ENCODE data around the gene MICA.

MICA gene

DNA sequence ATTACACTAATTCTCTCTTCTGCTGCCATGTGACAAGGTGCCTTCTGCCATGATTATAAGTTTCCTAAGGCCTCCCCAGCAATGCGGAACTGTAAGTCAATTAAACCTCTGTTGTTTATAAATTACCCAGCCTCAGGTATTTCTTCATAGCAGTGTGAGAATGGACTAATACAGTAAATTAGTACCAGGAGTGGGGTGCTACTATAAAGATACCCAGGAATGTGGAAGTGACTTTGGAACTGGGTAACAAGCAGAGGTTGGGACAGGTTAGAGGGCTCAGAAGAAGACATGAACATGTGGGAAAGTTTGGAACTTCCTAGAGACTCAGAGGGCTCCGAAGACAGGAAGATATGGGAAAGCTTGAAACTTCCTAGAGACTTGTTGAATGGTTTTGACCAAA lies 34.8 kb downstream of the MICA start:
- Histone ChIP-seq H3K36me3 (ENCODE audit: control insufficient read depth in 2 of 2, insufficient read depth in 1 of 2, low read length in 2 of 2) (no peaks in the 10 kb centered on the region), H3K4me1 (ENCODE audit: control insufficient read depth, insufficient read depth, low read length) (no peaks in the 10 kb centered on the region), H3K27ac (ENCODE audit: extremely low read depth, low read depth, low read length) (no peak overlapping the region), H3K9me3 (ENCODE audit: control insufficient read depth, insufficient read depth, low read depth, low read length) (no peaks in the 10 kb centered on the region), H3K4me3 (ENCODE audit: low read depth, low read length) (no peak overlapping the region)
- TF ChIP-seq SCRT2 (tag by site-specific recombination; IDR thresholded peaks at IDR 0.05) = peak; percentile 67; the same call in 1 of the 2 replicates
- TF ChIP-seq, protein P1, sequence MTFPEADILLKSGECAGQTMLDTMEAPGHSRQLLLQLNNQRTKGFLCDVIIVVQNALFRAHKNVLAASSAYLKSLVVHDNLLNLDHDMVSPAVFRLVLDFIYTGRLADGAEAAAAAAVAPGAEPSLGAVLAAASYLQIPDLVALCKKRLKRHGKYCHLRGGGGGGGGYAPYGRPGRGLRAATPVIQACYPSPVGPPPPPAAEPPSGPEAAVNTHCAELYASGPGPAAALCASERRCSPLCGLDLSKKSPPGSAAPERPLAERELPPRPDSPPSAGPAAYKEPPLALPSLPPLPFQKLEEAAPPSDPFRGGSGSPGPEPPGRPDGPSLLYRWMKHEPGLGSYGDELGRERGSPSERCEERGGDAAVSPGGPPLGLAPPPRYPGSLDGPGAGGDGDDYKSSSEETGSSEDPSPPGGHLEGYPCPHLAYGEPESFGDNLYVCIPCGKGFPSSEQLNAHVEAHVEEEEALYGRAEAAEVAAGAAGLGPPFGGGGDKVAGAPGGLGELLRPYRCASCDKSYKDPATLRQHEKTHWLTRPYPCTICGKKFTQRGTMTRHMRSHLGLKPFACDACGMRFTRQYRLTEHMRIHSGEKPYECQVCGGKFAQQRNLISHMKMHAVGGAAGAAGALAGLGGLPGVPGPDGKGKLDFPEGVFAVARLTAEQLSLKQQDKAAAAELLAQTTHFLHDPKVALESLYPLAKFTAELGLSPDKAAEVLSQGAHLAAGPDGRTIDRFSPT (tag by site-specific recombination; IDR thresholded peaks at IDR 0.05) = no peak
- TF ChIP-seq ZNF707 (tag by site-specific recombination; IDR thresholded peaks at IDR 0.05) = peak; percentile 99
- TF ChIP-seq ZNF529 (tag by site-specific recombination; IDR thresholded peaks at IDR 0.05; ENCODE audit: insufficient replicate concordance) = no peak
- TF ChIP-seq, protein P2, sequence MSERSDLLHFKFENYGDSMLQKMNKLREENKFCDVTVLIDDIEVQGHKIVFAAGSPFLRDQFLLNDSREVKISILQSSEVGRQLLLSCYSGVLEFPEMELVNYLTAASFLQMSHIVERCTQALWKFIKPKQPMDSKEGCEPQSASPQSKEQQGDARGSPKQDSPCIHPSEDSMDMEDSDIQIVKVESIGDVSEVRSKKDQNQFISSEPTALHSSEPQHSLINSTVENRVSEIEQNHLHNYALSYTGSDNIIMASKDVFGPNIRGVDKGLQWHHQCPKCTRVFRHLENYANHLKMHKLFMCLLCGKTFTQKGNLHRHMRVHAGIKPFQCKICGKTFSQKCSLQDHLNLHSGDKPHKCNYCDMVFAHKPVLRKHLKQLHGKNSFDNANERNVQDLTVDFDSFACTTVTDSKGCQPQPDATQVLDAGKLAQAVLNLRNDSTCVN (tag by site-specific recombination; optimal IDR thresholded peaks at IDR 0.05) = no peak
- POLR2A ChIA-PET = no interaction called here
- CTCF ChIA-PET = interaction anchor here (0.7 to 2.8 kb wide), 2 partner anchors 34 to 39 kb away, joined by 4 to 25 read pairs; no protein-coding TSS in a partner anchor

GRCh38 chr6:31438677-31439076 lies 35.3 kb downstream of the MICA start:
- POLR2A ChIA-PET = no interaction called here
- no peaks in the 10 kb centered on the region for H3K9me3 ChIP-seq (ENCODE audit: control insufficient read depth, insufficient read depth, low read depth, low read length)
- H3K4me1 ChIP-seq (ENCODE audit: control insufficient read depth, insufficient read depth, low read length) = no peaks in the 10 kb centered on the region
- CTCF ChIA-PET = interaction anchor here (0.6 to 2.8 kb wide), 4 partner anchors 28 to 43 kb away, joined by 4 to 25 read pairs (median 4); no protein-coding TSS in a partner anchor
- no peak overlapping the region for H3K4me3 ChIP-seq (ENCODE audit: low read depth, low read length)
- TF ChIP-seq ZNF785 (tag by site-specific recombination; IDR thresholded peaks at IDR 0.05) (no peak), PRDM2 (tag by site-specific recombination; IDR thresholded peaks at IDR 0.05; ENCODE audit: borderline replicate concordance) (no peak), ZNF23 (tag by site-specific recombination; IDR thresholded peaks at IDR 0.05; ENCODE audit: borderline replicate concordance) (no peak), WT1 (tag by site-specific recombination; IDR thresholded peaks at IDR 0.05) (no peak)
- no peaks in the 10 kb centered on the region for H3K36me3 ChIP-seq (ENCODE audit: control insufficient read depth in 2 of 2, insufficient read depth in 1 of 2, low read length in 2 of 2)
- no peak overlapping the region for H3K27ac ChIP-seq (ENCODE audit: extremely low read depth, low read depth, low read length)

DNA sequence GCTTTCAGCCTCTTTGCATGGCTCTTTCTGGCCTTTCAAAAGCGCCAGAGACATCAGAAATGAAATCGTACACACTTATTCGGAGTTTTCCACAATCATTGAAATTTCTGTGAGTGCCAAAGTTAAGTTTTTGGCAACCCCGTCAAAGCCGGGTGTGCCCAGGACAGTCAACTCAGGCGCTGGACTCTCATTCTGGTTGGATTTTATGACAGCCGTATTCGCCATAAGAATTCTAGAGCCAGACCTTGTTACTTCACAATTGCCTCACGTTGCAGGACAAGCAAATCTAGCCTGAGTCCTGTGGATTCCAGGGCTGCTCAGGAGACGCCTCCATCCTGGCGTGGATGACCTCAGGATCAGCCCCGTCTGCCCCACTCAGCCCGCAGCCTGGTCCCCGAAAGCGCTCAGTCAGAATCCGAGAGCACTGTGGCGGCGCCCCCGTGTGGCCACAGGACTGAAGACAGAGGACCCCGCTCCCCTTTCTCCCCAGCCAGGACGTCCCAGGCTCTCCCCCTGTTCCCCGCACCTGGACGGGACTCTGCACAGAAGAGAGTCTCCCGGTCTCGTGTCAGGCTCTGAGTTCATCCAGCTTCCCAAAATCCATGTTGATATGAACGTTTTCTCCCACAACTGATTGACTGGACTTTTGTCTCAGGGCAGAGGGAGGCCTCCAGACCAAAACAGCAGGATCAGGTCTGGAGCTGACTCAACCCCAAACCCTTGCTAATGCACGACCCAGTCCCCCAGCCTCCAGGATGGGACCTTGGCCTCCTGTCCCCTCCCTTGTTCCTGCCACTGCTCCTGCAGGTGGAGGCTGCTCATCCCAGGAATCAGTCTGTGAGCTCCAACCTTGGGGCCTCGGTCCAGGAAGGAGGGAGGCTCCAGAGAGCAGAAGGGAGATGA lies 38.2 kb downstream of the MICA start:
- H3K27ac ChIP-seq (ENCODE audit: extremely low read depth, low read depth, low read length) = no peak overlapping the region
- POLR2A ChIA-PET = no interaction called here
- H3K4me1 ChIP-seq (ENCODE audit: control insufficient read depth, insufficient read depth, low read length) = no peaks in the 10 kb centered on the region
- CTCF ChIA-PET = interaction anchor here (0.6 to 4.5 kb wide), 35 partner anchors 10 to 1514 kb away, joined by 3 to 98 read pairs (median 5); partner anchors contain the start of gene DDX39B
- no peaks in the 10 kb centered on the region for H3K9me3 ChIP-seq (ENCODE audit: control insufficient read depth, insufficient read depth, low read depth, low read length)
- H3K4me3 ChIP-seq (ENCODE audit: low read depth, low read length) = no peak overlapping the region
- H3K36me3 ChIP-seq (ENCODE audit: control insufficient read depth in 2 of 2, insufficient read depth in 1 of 2, low read length in 2 of 2) = no peaks in the 10 kb centered on the region
- no peak for TF ChIP-seq KLF1 (tag by site-specific recombination; IDR thresholded peaks at IDR 0.05)
- TF ChIP-seq ZNF223 (tag by site-specific recombination; IDR thresholded peaks at IDR 0.05) = no peak
- TF ChIP-seq ZNF654 (tag by site-specific recombination; IDR thresholded peaks at IDR 0.05; ENCODE audit: low read depth) = peak; percentile 48
- peak; percentile 54 for TF ChIP-seq ZBTB10 (tag by site-specific recombination; IDR thresholded peaks at IDR 0.05)
- no peak for TF ChIP-seq ZNF23 (tag by site-specific recombination; IDR thresholded peaks at IDR 0.05; ENCODE audit: borderline replicate concordance)
- TF ChIP-seq KLF10 (tag by site-specific recombination; IDR thresholded peaks at IDR 0.05) = no peak
- TF ChIP-seq ZNF514 (tag by site-specific recombination; IDR thresholded peaks at IDR 0.05) = no peak
- TF ChIP-seq ZNF621 (tag by site-specific recombination; IDR thresholded peaks at IDR 0.05) = no peak
- no peak for TF ChIP-seq ZNF426 (tag by site-specific recombination; IDR thresholded peaks at IDR 0.05)
